Testis (tissue), 3 donors: ENCODE data around the gene PADI6. TPM values are rescaled to one million over a fixed set of nuclear protein-coding genes. Genes with fewer than 3 reads are reported as not detected.

Source experiments
- DNase-seq: peaks from one replicate; pipeline ENCODE4 v3.0.0-alpha.2; 2019
- H3K27ac ChIP-seq, 2 donors: fragments of 200-600 bp; sonication (generic); one replicate each; pipeline ENCODE4 v1.5.1; 2019
- H3K27me3 ChIP-seq: fragments of 200-600 bp; sonication (generic); one replicate; pipeline ENCODE4 v1.5.1; 2019
- H3K36me3 ChIP-seq: fragments of 200-600 bp; sonication (generic); one replicate; pipeline ENCODE4 v1.5.1; 2017; ENCODE audit warnings: low read depth; ENCODE audit errors: missing control alignments
- H3K4me1 ChIP-seq: fragments of 200-600 bp; sonication (generic); one replicate; pipeline ENCODE4 v1.5.1; 2019
- H3K4me3 ChIP-seq, 2 donors: fragments of 200-600 bp; sonication (generic); one replicate each; pipeline ENCODE4 v1.5.1; 2017 to 2019
- H3K9me3 ChIP-seq: fragments of 200-600 bp; sonication (generic); one replicate; pipeline ENCODE4 v1.5.1; 2017
- POLR2A ChIP-seq: fragments of 450-650 bp; IDR thresholded peaks from one replicate; pipeline ENCODE4 v1.6.1; 2017; ENCODE audit warnings: antibody characterized with exemption, mild to moderate bottlenecking, moderate library complexity
- WGBS, 2 donors: methylation state at CpG; one replicate each; pipeline ENCODE4 v1.1.5; 2018; 5-methylcytosine and 5-hydroxymethylcytosine counted together
- intact Hi-C: fragments of 100-400 bp; cut with DNase I; formaldehyde crosslinking; loops from one replicate; pipeline ENCODE4 v1.15.1; 2023; ENCODE audit warnings: low total_unique reads
- polyA plus RNA-seq: library from polyadenylated mRNA; stranded (reverse); fragments of 350-450 nt; fragmentation: Illumina TruSeq; extraction: RNeasy Lipid Tissue Mini Kit (QIAGEN cat#74804); gene quantifications from one replicate; pipeline ENCODE4 v1.2.3, GENCODE V29; 2014; ENCODE audit warnings: low read depth, low replicate concordance; ENCODE audit not compliant: insufficient read depth
- total RNA-seq, 2 donors: library from RNA; depleted of rRNA; stranded (reverse); fragments of >200 nt; gene quantifications; one replicate each; pipeline ENCODE4 v1.2.3, GENCODE V29; 2016
- TF ChIP-seq, protein P1 (sequence below), 3 experiments: fragments of 450-650 bp in 2 of 3; fragments of 200-600 bp in 1 of 3; sonication (generic) in 1 of 3; IDR thresholded peaks; one replicate each; pipeline ENCODE4 v1.5.1; 2016 to 2019; ENCODE audit warnings: antibody characterized with exemption in 3 of 3, mild to moderate bottlenecking in 2 of 3, moderate library complexity in 1 of 3

The PADI6 gene
- total and polyA plus RNA-seq, 3 donors from 2014 or later, result 0.25 TPM; not detected in 2

DNA sequence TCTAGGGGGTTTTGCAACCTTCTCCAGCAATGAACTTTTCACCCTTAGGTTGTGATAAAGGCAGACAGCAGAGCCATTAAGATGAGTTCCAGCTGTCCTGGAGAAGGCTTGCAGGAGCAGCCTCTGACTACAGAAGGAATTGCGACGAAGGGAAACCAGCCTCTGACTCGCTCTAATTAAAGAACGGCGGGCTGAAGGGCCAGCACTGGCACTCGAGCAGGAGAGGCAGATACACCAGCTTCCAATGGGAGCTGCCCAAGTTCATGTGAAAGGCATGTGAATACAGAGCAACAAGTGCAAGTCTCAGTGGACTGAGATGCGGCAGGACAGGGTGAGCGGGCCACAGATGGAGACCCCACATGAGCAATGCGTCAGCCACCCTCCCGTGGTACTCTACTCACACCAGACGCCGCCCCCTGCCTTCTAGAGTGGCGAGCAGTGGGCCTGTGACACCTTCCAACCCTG is 51.8 kb downstream of the PADI6 start:
- no peaks in the 10 kb centered on the region for H3K4me1 ChIP-seq
- no peaks in the 10 kb centered on the region for H3K36me3 ChIP-seq
- no peak overlapping the region for H3K4me3 ChIP-seq
- no peak overlapping the region for H3K27ac ChIP-seq
- 74 to 79% methylated on average over 13 of the region's 13 CpGs for WGBS, 2 donors
- intact Hi-C loops, result no loop called here
- no peak for TF ChIP-seq POLR2A
- TF ChIP-seq, protein P1, sequence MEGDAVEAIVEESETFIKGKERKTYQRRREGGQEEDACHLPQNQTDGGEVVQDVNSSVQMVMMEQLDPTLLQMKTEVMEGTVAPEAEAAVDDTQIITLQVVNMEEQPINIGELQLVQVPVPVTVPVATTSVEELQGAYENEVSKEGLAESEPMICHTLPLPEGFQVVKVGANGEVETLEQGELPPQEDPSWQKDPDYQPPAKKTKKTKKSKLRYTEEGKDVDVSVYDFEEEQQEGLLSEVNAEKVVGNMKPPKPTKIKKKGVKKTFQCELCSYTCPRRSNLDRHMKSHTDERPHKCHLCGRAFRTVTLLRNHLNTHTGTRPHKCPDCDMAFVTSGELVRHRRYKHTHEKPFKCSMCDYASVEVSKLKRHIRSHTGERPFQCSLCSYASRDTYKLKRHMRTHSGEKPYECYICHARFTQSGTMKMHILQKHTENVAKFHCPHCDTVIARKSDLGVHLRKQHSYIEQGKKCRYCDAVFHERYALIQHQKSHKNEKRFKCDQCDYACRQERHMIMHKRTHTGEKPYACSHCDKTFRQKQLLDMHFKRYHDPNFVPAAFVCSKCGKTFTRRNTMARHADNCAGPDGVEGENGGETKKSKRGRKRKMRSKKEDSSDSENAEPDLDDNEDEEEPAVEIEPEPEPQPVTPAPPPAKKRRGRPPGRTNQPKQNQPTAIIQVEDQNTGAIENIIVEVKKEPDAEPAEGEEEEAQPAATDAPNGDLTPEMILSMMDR (IDR thresholded peaks at IDR 0.05), result no peak
- no peaks in the 10 kb centered on the region for H3K27me3 ChIP-seq
- H3K9me3 ChIP-seq, result no peaks in the 10 kb centered on the region
- no peak for DNase-seq

DNA sequence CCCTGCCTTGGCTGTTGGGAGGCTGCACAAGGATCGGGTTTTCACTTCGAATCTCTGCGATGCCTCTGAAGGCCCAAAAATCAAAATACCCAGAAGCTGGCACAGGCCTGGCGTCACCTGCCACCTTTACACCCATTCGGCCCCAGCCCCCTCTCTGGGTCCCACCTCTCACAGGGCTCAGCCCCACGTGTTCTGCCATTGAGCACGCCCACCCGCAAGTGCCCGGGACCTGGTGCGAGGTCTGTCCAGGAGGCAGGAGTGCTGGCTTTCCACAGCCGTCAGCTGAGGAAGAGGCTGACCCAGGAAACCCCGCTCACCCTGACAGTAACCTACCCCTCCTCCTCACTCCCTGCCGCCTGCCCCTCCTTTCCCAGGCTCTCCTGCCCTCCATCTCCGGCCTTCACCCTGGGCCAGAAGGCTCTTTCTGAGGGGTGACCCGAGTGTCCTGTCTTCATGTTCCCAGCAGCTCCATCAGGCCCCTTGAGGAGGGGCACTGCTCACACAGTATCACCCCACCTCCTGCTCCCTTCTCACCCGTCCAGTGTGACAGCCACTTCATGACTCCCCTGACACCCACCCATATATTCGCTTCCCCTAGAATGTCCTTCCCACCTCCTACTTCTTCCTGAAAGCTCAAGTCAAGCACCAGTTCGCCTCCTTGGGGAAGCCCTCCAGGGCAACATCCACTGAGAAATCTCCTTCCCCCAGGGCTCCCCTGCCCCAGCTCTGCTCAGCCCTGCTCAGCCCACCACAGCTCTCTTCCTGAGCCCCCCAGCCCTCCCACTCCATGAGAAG is 54.0 kb downstream of the PADI6 start:
- intact Hi-C loops, result no loop called here

DNA sequence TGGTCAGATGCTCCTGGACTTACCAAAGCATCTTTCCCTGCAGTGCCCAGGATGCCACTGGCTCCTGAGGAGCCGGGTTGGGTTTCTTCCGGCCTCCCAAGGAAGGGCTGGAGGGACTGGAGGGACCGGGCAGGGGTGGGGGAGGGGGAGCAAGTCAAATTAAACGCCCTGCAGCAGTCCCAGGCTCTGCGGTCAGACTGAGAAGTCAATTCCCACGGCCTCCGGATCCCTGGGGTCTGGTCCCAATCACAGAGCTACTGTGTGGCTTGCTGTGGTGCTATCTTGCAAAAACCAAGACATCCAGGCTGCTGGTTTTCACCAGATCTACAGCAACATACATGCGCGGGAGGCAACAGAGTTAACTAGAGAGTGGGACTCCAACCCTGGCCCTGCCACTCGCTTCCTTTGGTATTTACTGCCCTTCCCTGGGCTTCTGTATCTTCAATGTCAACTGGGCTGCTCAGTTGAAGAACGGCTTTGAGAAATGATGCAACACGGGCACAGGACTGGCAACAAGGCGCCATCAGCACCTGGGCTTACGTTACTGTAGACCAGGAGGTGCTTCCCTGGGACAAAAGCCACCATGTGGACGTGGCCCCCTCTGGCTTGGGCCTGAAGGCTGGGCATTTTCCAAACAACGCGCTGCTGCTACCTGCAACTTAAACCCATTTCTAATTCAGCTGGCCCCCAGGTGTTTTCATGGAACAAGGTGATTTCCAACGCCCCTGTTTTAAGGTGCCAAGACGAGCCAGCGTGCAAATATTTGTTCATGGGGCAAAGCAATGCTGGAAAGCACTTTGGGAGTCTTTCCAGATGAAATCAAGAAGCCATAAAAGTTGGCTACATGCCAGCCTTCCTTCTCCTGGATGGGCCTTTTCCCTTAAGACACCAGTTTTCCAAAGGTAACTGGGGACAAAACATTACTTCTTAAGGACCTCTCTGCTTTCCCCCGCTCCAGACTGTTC is 56.0 kb downstream of the PADI6 start:
- Histone ChIP-seq H3K27me3 (no peaks in the 10 kb centered on the region), H3K36me3 (no peaks in the 10 kb centered on the region), H3K4me1 (no peaks in the 10 kb centered on the region), H3K4me3 (no peak overlapping the region), H3K27ac (no peak overlapping the region), H3K9me3 (no peaks in the 10 kb centered on the region)
- WGBS, 2 donors, result 92 to 95% methylated on average over 8 to 21 of the region's 21 CpGs
- intact Hi-C loops, result no loop called here
- no peak for DNase-seq
- no peak for TF ChIP-seq POLR2A

More for the DNA sequence above, 54.0 kb downstream of the PADI6 start:
- no peak for DNase-seq
- Histone ChIP-seq H3K9me3 (no peaks in the 10 kb centered on the region), H3K4me1 (no peaks in the 10 kb centered on the region), H3K27me3 (no peaks in the 10 kb centered on the region), H3K27ac (no peak overlapping the region), H3K4me3 (no peak overlapping the region), H3K36me3 (no peaks in the 10 kb centered on the region)
- no peak for TF ChIP-seq POLR2A
- TF ChIP-seq, protein P1 (IDR thresholded peaks at IDR 0.05), result no peak
- WGBS, 2 donors, result 92% methylated on average over 6 to 18 of the region's 18 CpGs

DNA sequence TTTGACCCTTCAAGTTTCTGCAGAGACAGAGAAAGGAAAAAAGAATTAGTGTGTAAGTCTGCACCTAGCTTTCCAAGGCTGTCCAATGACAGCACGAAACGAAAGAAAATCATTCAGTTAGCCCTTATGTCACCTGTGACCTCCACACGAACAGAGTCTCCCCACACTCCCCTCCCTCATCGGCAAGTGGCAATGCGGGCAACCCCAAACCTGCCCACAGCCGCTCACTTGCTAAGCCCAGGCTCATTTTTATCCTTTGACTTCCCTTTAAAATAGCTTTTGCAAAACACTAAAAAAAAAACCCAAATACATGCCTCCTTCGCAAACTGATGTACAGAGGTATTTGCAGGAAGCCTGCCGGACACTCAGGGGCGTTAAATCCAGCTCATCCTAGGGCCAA is 57.2 kb downstream of the PADI6 start:
- no peak for DNase-seq
- Histone ChIP-seq H3K4me1 (no peaks in the 10 kb centered on the region), H3K27me3 (no peaks in the 10 kb centered on the region), H3K4me3 (no peak overlapping the region), H3K36me3 (no peaks in the 10 kb centered on the region), H3K9me3 (no peaks in the 10 kb centered on the region), H3K27ac (no peak overlapping the region)
- WGBS, 2 donors, result 92 to 97% methylated on average over 9 of the region's 9 CpGs
- no peak for TF ChIP-seq POLR2A
- intact Hi-C loops, result no loop called here

DNA sequence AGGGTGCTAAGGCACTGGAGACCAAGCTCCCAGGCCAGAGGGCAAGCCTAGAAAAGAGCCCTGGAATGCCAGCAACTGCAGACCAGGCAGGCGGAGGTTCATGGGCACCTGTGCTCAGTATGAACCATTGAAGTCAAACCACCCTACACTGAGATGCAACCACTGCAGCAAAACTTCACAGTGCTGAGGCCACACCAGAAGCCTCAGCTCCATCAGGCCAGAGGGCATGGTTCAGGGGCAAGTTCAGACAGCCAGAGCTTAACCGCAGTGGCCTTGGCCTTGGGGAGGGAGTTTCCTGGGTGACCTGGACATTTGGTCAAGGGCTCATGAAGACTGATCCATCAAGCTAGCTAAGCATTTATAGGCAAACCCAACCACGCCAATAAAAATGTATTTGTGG is 60.4 kb downstream of the PADI6 start:
- H3K36me3 ChIP-seq, result no peaks in the 10 kb centered on the region
- DNase-seq, result no peak
- no peak overlapping the region for H3K4me3 ChIP-seq
- H3K4me1 ChIP-seq, result peaks cover 6% of the 10 kb centered on the region
- TF ChIP-seq POLR2A, result no peak
- TF ChIP-seq, protein P1 (IDR thresholded peaks at IDR 0.05), result no peak
- H3K27me3 ChIP-seq, result no peaks in the 10 kb centered on the region
- no peak overlapping the region for H3K27ac ChIP-seq
- WGBS, 2 donors, result 86 to 91% methylated on average over 1 to 3 of the region's 3 CpGs
- intact Hi-C loops, result no loop called here
- no peaks in the 10 kb centered on the region for H3K9me3 ChIP-seq
